ENCODE data around the gene EPHB2. TPM values are rescaled to one million over a fixed set of nuclear protein-coding genes. Genes with fewer than 3 reads are reported as not detected.

Gene EPHB2
- total RNA-seq, 4 donors from 2014 or later: 0.08 to 3.4 (median 1.9) TPM

DNA sequence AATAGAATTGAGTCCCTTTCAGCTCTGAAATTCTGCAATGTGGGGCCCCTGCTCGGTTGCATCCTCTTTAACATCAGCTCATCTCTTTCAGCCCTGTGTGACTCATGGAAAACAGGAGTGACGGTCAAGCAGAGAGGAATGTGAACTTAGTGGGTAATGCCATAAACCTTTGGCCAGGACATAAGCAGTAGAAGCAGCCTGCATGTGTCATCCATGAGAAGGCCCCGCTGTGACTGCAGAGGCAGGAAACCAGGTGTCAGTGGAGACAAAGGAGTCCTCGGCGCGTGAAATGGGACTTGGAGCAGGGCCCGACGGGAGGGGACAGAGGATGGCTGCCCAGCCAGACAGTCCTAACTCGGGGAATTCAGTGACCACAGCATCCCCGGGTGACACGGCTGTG is 21.1 kb upstream of the EPHB2 start:
- 39 to 60% methylated on average over 11 of the region's 11 CpGs for WGBS, 2 donors
- DNase-seq: no peak
- Histone ChIP-seq H3K4me1 (no peaks in the 10 kb centered on the region), H3K27ac (no peak overlapping the region), H3K36me3 (no peaks in the 10 kb centered on the region), H3K9me3 (no peaks in the 10 kb centered on the region), H3K4me3 (no peak overlapping the region), H3K27me3 (peaks cover 0 to 43% (median 0%) of the 10 kb centered on the region in 4 donors)
- intact Hi-C loops (cut with DNase I): no loop called here
- TF ChIP-seq, protein P1, sequence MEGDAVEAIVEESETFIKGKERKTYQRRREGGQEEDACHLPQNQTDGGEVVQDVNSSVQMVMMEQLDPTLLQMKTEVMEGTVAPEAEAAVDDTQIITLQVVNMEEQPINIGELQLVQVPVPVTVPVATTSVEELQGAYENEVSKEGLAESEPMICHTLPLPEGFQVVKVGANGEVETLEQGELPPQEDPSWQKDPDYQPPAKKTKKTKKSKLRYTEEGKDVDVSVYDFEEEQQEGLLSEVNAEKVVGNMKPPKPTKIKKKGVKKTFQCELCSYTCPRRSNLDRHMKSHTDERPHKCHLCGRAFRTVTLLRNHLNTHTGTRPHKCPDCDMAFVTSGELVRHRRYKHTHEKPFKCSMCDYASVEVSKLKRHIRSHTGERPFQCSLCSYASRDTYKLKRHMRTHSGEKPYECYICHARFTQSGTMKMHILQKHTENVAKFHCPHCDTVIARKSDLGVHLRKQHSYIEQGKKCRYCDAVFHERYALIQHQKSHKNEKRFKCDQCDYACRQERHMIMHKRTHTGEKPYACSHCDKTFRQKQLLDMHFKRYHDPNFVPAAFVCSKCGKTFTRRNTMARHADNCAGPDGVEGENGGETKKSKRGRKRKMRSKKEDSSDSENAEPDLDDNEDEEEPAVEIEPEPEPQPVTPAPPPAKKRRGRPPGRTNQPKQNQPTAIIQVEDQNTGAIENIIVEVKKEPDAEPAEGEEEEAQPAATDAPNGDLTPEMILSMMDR (IDR thresholded peaks at IDR 0.05): no peak
- no peak for TF ChIP-seq POLR2A (IDR thresholded peaks at IDR 0.05)

DNA sequence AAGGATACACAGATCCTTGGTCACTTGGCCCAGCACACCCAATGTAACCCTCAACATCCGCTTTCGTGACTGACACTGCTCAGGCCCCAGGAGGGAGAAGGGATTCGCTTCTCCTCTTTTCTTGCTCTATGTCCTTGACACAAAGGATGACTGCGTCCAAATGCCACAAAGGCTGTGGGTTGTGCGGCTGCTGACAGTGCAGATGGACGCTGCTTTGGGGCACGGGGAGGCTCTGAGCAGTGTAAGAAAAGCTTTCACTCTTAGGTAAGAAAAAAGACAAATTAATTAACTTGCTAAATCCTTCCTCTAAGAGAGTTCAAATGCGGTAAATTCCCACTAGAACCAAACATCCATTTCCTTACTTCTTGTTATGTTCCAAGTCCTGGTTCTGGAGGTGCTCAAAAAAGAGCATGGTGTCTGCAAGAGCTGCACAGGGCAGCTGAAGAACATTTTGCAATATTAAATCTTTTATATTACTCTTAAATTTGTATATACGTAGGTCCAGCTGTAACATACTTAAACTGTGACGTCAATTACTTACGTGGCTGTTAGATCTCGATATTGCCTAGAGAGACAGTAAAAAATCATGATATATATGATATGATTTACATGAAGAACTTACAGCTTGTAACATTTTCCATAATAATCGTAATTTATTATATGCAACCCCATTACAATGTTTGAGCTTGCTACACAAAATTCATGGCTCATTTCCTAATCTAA is 19.4 kb upstream of the EPHB2 start:
- intact Hi-C loops (cut with DNase I): no loop called here
- no peak for DNase-seq
- Histone ChIP-seq H3K4me1 (no peaks in the 10 kb centered on the region), H3K36me3 (no peaks in the 10 kb centered on the region), H3K9me3 (no peaks in the 10 kb centered on the region), H3K4me3 (no peak overlapping the region), H3K27me3 (peaks cover 0 to 35% (median 0%) of the 10 kb centered on the region in 4 donors), H3K27ac (no peak overlapping the region)
- 73 to 75% methylated on average over 8 to 13 of the region's 13 CpGs for WGBS, 2 donors
- TF ChIP-seq POLR2A (IDR thresholded peaks at IDR 0.05): no peak
- TF ChIP-seq, protein P1 (IDR thresholded peaks at IDR 0.05): no peak

DNA sequence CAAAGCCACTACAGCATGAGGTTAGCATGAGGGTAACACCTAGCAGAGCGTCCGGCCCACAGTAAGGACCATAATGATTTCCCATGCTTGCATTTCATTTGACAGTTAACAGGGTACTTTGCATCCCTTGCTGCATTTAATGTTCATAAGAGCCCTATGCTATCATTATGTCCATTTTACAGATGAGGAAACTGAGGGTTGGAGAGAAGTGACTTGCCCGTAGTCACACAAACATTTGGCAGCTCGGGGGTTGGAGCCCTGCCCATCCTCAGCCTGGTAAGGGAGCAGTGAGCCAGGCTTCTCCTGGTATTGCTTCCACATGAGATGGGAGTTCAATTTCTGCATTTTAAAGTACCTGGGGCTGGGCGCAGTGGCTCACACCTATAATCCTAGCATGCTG is 16.5 kb upstream of the EPHB2 start:
- intact Hi-C loops (cut with DNase I): no loop called here
- Histone ChIP-seq H3K36me3 (no peaks in the 10 kb centered on the region), H3K27ac (no peak overlapping the region), H3K27me3 (peaks cover 0 to 18% (median 0%) of the 10 kb centered on the region in 4 donors), H3K9me3 (no peaks in the 10 kb centered on the region), H3K4me3 (no peak overlapping the region), H3K4me1 (no peaks in the 10 kb centered on the region)
- DNase-seq: no peak
- TF ChIP-seq POLR2A (IDR thresholded peaks at IDR 0.05): no peak
- TF ChIP-seq, protein P1 (IDR thresholded peaks at IDR 0.05): no peak
- 72 to 77% methylated on average over 4 to 5 of the region's 5 CpGs for WGBS, 2 donors

GRCh38 chr1:22696610-22697009 is 14.0 kb upstream of the EPHB2 start:
- no peak for DNase-seq
- TF ChIP-seq POLR2A (IDR thresholded peaks at IDR 0.05): no peak
- TF ChIP-seq, protein P1 (IDR thresholded peaks at IDR 0.05): no peak
- H3K27ac ChIP-seq: no peak overlapping the region
- intact Hi-C loops (cut with DNase I): no loop called here
- 81% methylated on average over 3 of the region's 3 CpGs for WGBS, 2 donors
- no peaks in the 10 kb centered on the region for H3K36me3 ChIP-seq
- H3K4me1 ChIP-seq: no peaks in the 10 kb centered on the region
- H3K27me3 ChIP-seq: peaks cover 0 to 7% (median 0%) of the 10 kb centered on the region in 4 donors
- no peak overlapping the region for H3K4me3 ChIP-seq
- no peaks in the 10 kb centered on the region for H3K9me3 ChIP-seq

GRCh38 chr1:22697980-22698379 is 12.7 kb upstream of the EPHB2 start:
- Histone ChIP-seq H3K4me3 (no peak overlapping the region), H3K9me3 (no peaks in the 10 kb centered on the region), H3K27me3 (peaks cover 0 to 19% (median 0%) of the 10 kb centered on the region in 4 donors), H3K27ac (no peak overlapping the region), H3K36me3 (no peaks in the 10 kb centered on the region), H3K4me1 (no peaks in the 10 kb centered on the region)
- no peak for DNase-seq
- TF ChIP-seq POLR2A (IDR thresholded peaks at IDR 0.05): no peak
- TF ChIP-seq, protein P1 (IDR thresholded peaks at IDR 0.05): no peak
- WGBS, 2 donors: 73 to 75% methylated on average over 2 to 4 of the region's 5 CpGs
- intact Hi-C loops (cut with DNase I): no loop called here
